ENCODE results near the gene JARID2. TPM values are rescaled to one million over a fixed set of nuclear protein-coding genes. Genes with fewer than 3 reads are reported as not detected.

JARID2 gene
- total and polyA plus RNA-seq, 10 of the 15 experiments (the other 5 are each of a cell fraction or from before 2014, with no cell fraction given): 4.2 to 21.6 (median 11.7) TPM

GRCh38 chr6:15256538-15257271 lies 10.8 kb downstream of the JARID2 start (continued):
- TF ChIP-seq ZBTB40 (IDR thresholded peaks at IDR 0.05; ENCODE audit: borderline replicate concordance) (no peak), PRDM15 (CRISPR knock-in tag; IDR thresholded peaks at IDR 0.05) (no peak), IRF5 (IDR thresholded peaks at IDR 0.05; ENCODE audit: borderline replicate concordance) (no peak), FOS (IDR thresholded peaks at IDR 0.05; ENCODE audit: borderline replicate concordance, extremely low read depth, insufficient read length) (no peak), ZNF592 (IDR thresholded peaks at IDR 0.05) (no peak)
